ENCODE data around the gene NEIL3.

Gene NEIL3

GRCh38 chr4:177309522-177310371, at the start of gene NEIL3:
TSS of gene NEIL3 (plus strand) at chr4:177309874. CDS start at chr4:177309954, 80 bp downstream.
- FAIRE-seq, result no peak
- TF ChIP-seq CTCF (IDR thresholded peaks at IDR 0.05; ENCODE audit: insufficient read depth, missing control alignments), result no peak
- peak; percentile 26 for DNase-seq (ENCODE audit: insufficient read length, low spot score)

- no peak for FAIRE-seq
- DNase-seq (ENCODE audit: insufficient read length, low spot score), result no peak
- no peak for TF ChIP-seq CTCF (IDR thresholded peaks at IDR 0.05; ENCODE audit: insufficient read depth, missing control alignments)
Measured at GRCh38 chr4:177263818-177264217, 45.9 kb upstream of the NEIL3 start.

GRCh38 chr4:177264788-177265422, 44.8 kb upstream of the NEIL3 start:
- DNase-seq (ENCODE audit: insufficient read length, low spot score), result no peak

GRCh38 chr4:177265729-177266128, 43.9 kb upstream of the NEIL3 start:
- TF ChIP-seq CTCF (IDR thresholded peaks at IDR 0.05; ENCODE audit: insufficient read depth, missing control alignments), result no peak
- no peak for DNase-seq (ENCODE audit: insufficient read length, low spot score)
- FAIRE-seq, result no peak

More at GRCh38 chr4:177264788-177265422, 44.8 kb upstream of the NEIL3 start:
- FAIRE-seq, result no peak
- no peak for TF ChIP-seq CTCF (IDR thresholded peaks at IDR 0.05; ENCODE audit: insufficient read depth, missing control alignments)

GRCh38 chr4:177266506-177266905, 43.2 kb upstream of the NEIL3 start:
- no peak for TF ChIP-seq CTCF (IDR thresholded peaks at IDR 0.05; ENCODE audit: insufficient read depth, missing control alignments)
- FAIRE-seq, result no peak
- no peak for DNase-seq (ENCODE audit: insufficient read length, low spot score)

GRCh38 chr4:177267911-177268310, 41.8 kb upstream of the NEIL3 start:
- no peak for TF ChIP-seq CTCF (IDR thresholded peaks at IDR 0.05; ENCODE audit: insufficient read depth, missing control alignments)
- DNase-seq (ENCODE audit: insufficient read length, low spot score) (no peak), FAIRE-seq (no peak)

GRCh38 chr4:177271091-177271490, 38.6 kb upstream of the NEIL3 start:
- no peak for FAIRE-seq

More at GRCh38 chr4:177271091-177271490, 38.6 kb upstream of the NEIL3 start:
- DNase-seq (ENCODE audit: insufficient read length, low spot score), result no peak
- TF ChIP-seq CTCF (IDR thresholded peaks at IDR 0.05; ENCODE audit: insufficient read depth, missing control alignments), result no peak

Data from D721Med (cell line).